Endothelial cell (in vitro differentiated cells): ENCODE results near the gene BOD1L1. TPM values are rescaled to one million over a fixed set of nuclear protein-coding genes. Genes with fewer than 3 reads are reported as not detected.

Experiments
- DNase-seq: peaks from one replicate; pipeline ENCODE4 v3.0.0; 2021; ENCODE audit warnings: low spot score
- H3K27ac Mint-ChIP-seq: one replicate; pipeline ENCODE4 v1.8.0; 2021; ENCODE audit warnings: mixed read lengths, inconsistent platforms; ENCODE audit not compliant: unreplicated experiment
- H3K27me3 Mint-ChIP-seq: one replicate; pipeline ENCODE4 v1.8.0; 2021; ENCODE audit warnings: mild to moderate bottlenecking, moderate library complexity, mixed read lengths, inconsistent platforms; ENCODE audit not compliant: unreplicated experiment
- H3K36me3 Mint-ChIP-seq: one replicate; pipeline ENCODE4 v1.8.0; 2021; ENCODE audit warnings: mild to moderate bottlenecking, low read depth, mixed read lengths, inconsistent platforms; ENCODE audit not compliant: unreplicated experiment
- H3K4me1 Mint-ChIP-seq: one replicate; pipeline ENCODE4 v1.8.0; 2021; ENCODE audit warnings: mild to moderate bottlenecking, mixed read lengths, inconsistent platforms; ENCODE audit not compliant: unreplicated experiment
- H3K4me3 Mint-ChIP-seq: one replicate; pipeline ENCODE4 v1.8.0; 2021; ENCODE audit warnings: mild to moderate bottlenecking, mixed read lengths, inconsistent platforms; ENCODE audit not compliant: unreplicated experiment
- H3K9me3 Mint-ChIP-seq: one replicate; pipeline ENCODE4 v1.8.0; 2021; ENCODE audit warnings: mixed read lengths, inconsistent platforms; ENCODE audit not compliant: unreplicated experiment
- CTCF ChIP-seq: fragments of 200-600 bp; sonication (generic); IDR thresholded peaks from one replicate; pipeline ENCODE4 v1.5.0; 2021; ENCODE audit warnings: antibody characterized with exemption; ENCODE audit not compliant: unreplicated experiment
- total RNA-seq: library from RNA; stranded (reverse); fragmentation: NEBNext Ultra II Directional; extraction: Animal tissue kit (Norgen Biotek cat#: 25700); gene quantifications from one replicate; pipeline ENCODE4 v1.2.1, GENCODE V29; 2021; ENCODE audit not compliant: unreplicated experiment

BOD1L1 gene
- total RNA-seq, 1 donor from 2014 or later: 49.7 TPM

- no peak overlapping the region for H3K4me3 Mint-ChIP-seq
- TF ChIP-seq CTCF: no peak
- no peak for DNase-seq
- H3K4me1 Mint-ChIP-seq: peaks cover 3% of the 10 kb centered on the region
- H3K27me3 Mint-ChIP-seq: peaks cover 5% of the 10 kb centered on the region
- no peak overlapping the region for H3K27ac Mint-ChIP-seq
- H3K9me3 Mint-ChIP-seq: no peaks in the 10 kb centered on the region
- H3K36me3 Mint-ChIP-seq: no peaks in the 10 kb centered on the region
Observed at GRCh38 chr4:13553081-13553480, 74.4 kb downstream of the BOD1L1 start.

- peaks cover 21% of the 10 kb centered on the region for H3K4me1 Mint-ChIP-seq
- peak overlapping the region; percentile 85 for H3K4me3 Mint-ChIP-seq
- no peaks in the 10 kb centered on the region for H3K9me3 Mint-ChIP-seq
- H3K27ac Mint-ChIP-seq: no peak overlapping the region
- peaks cover 13% of the 10 kb centered on the region for H3K27me3 Mint-ChIP-seq
- peak; percentile 93 for DNase-seq
- peak; percentile 95 for TF ChIP-seq CTCF
- H3K36me3 Mint-ChIP-seq: no peaks in the 10 kb centered on the region
Observed at GRCh38 chr4:13548984-13549546, 78.5 kb downstream of the BOD1L1 start.

GRCh38 chr4:13548059-13548983, 79.2 kb downstream of the BOD1L1 start:
- peak; percentile 30 for DNase-seq

GRCh38 chr4:13547485-13548041, 80.0 kb downstream of the BOD1L1 start:
- Mint-ChIP-seq H3K27ac (no peak overlapping the region), H3K27me3 (peaks cover 14% of the 10 kb centered on the region), H3K36me3 (no peaks in the 10 kb centered on the region), H3K4me3 (peak overlapping the region; percentile 90), H3K4me1 (peaks cover 23% of the 10 kb centered on the region), H3K9me3 (no peaks in the 10 kb centered on the region)
- peak; percentile 73 for DNase-seq
- no peak for TF ChIP-seq CTCF

More at GRCh38 chr4:13548059-13548983, 79.2 kb downstream of the BOD1L1 start:
- H3K4me1 Mint-ChIP-seq: peaks cover 23% of the 10 kb centered on the region
- peaks cover 14% of the 10 kb centered on the region for H3K27me3 Mint-ChIP-seq
- TF ChIP-seq CTCF: no peak
- no peaks in the 10 kb centered on the region for H3K36me3 Mint-ChIP-seq
- H3K9me3 Mint-ChIP-seq: no peaks in the 10 kb centered on the region
- H3K4me3 Mint-ChIP-seq: peak overlapping the region; percentile 85
- H3K27ac Mint-ChIP-seq: no peak overlapping the region
